Activated naive CD4-positive, alpha-beta T cell treated with anti-CD3 and anti-CD28 coated beads for 36 hours (primary cell): ENCODE data around the gene SLC26A5. TPM values are rescaled to one million over a fixed set of nuclear protein-coding genes. Genes with fewer than 3 reads are reported as not detected.
"Not testable (repeated sequence)": the region's sequence is repeated elsewhere in the genome, so short reads cannot be mapped to it uniquely, and the experiment has no call there.

Experiments used
- CTCF ChIA-PET: fragments of 350-600 bp; sonication (Branson Sonifier 250); formaldehyde crosslinking; loops from one replicate; lab custom pipeline; 2021; ENCODE audit warnings: antibody characterized with exemption; lab: Charles Lee
- DNase-seq: peaks from one replicate; pipeline ENCODE4 v3.0.0-alpha.2; 2020
- H3K27ac Mint-ChIP-seq: one replicate; pipeline ENCODE4 v1.8.0; 2021; ENCODE audit warnings: mild to moderate bottlenecking, mixed read lengths
- H3K27me3 Mint-ChIP-seq: one replicate; pipeline ENCODE4 v1.8.0; 2021; ENCODE audit warnings: low read depth, mixed read lengths
- H3K36me3 Mint-ChIP-seq: one replicate; pipeline ENCODE4 v1.8.0; 2021; ENCODE audit warnings: low read depth, mixed read lengths
- H3K4me1 Mint-ChIP-seq: one replicate; pipeline ENCODE4 v1.8.0; 2021; ENCODE audit warnings: low read depth, mixed read lengths
- H3K4me3 Mint-ChIP-seq: one replicate; pipeline ENCODE4 v1.8.0; 2021; ENCODE audit warnings: mild to moderate bottlenecking, moderate library complexity, mixed read lengths
- H3K9me3 Mint-ChIP-seq: one replicate; pipeline ENCODE4 v1.8.0; 2021; ENCODE audit warnings: mixed read lengths
- intact Hi-C: fragments of 100-400 bp; cut with micrococcal nuclease; formaldehyde crosslinking; loops from one replicate; pipeline ENCODE4 v1.15.1; 2023
- total RNA-seq, 2 experiments: library from RNA; stranded (reverse); gene quantifications; one replicate each; pipeline ENCODE4 v1.2.3, GENCODE V29; 2021

The SLC26A5 gene
- total RNA-seq, 2 experiments from 2014 or later, result not detected

- no peaks in the 10 kb centered on the region for H3K36me3 Mint-ChIP-seq
- peaks cover 28% of the 10 kb centered on the region for H3K27me3 Mint-ChIP-seq
- no peak overlapping the region for H3K27ac Mint-ChIP-seq
- no peaks in the 10 kb centered on the region for H3K9me3 Mint-ChIP-seq
- no peak for DNase-seq
- intact Hi-C loops, result no loop called here
- CTCF ChIA-PET, result no interaction called here
- no peaks in the 10 kb centered on the region for H3K4me1 Mint-ChIP-seq
- H3K4me3 Mint-ChIP-seq, result no peak overlapping the region
Observed at GRCh38 chr7:103437623-103438022, 8.4 kb downstream of the SLC26A5 start.

GRCh38 chr7:103432712-103433111 is 13.3 kb downstream of the SLC26A5 start:
- Mint-ChIP-seq H3K9me3 (no peaks in the 10 kb centered on the region), H3K4me1 (no peaks in the 10 kb centered on the region), H3K36me3 (no peaks in the 10 kb centered on the region), H3K27ac (no peak overlapping the region), H3K4me3 (no peak overlapping the region), H3K27me3 (peaks cover 17% of the 10 kb centered on the region)
- CTCF ChIA-PET, result no interaction called here
- no peak for DNase-seq
- intact Hi-C loops, result no loop called here

- Mint-ChIP-seq H3K36me3 (no peaks in the 10 kb centered on the region), H3K27ac (no peak overlapping the region), H3K9me3 (no peaks in the 10 kb centered on the region), H3K4me3 (no peak overlapping the region), H3K27me3 (peaks cover 2% of the 10 kb centered on the region), H3K4me1 (no peaks in the 10 kb centered on the region)
- intact Hi-C loops, result no loop called here
- DNase-seq, result no peak
- CTCF ChIA-PET, result no interaction called here
Observed at GRCh38 chr7:103425177-103425576, 20.8 kb downstream of the SLC26A5 start.

- H3K27ac Mint-ChIP-seq, result no peak overlapping the region
- H3K9me3 Mint-ChIP-seq, result no peaks in the 10 kb centered on the region
- no peaks in the 10 kb centered on the region for H3K36me3 Mint-ChIP-seq
- intact Hi-C loops, result no loop called here
- no peak for DNase-seq
- CTCF ChIA-PET, result no interaction called here
- H3K4me1 Mint-ChIP-seq, result no peaks in the 10 kb centered on the region
- H3K27me3 Mint-ChIP-seq, result no peaks in the 10 kb centered on the region
- H3K4me3 Mint-ChIP-seq, result no peak overlapping the region
Observed at GRCh38 chr7:103423467-103424179, 22.4 kb downstream of the SLC26A5 start.

GRCh38 chr7:103420857-103421384 is 25.1 kb downstream of the SLC26A5 start:
- DNase-seq, result no peak
- Mint-ChIP-seq H3K27me3 (peaks cover 6% of the 10 kb centered on the region), H3K4me3 (no peak overlapping the region), H3K4me1 (no peaks in the 10 kb centered on the region), H3K36me3 (no peaks in the 10 kb centered on the region), H3K27ac (no peak overlapping the region), H3K9me3 (no peaks in the 10 kb centered on the region)
- intact Hi-C loops, result no loop called here
- CTCF ChIA-PET, result interaction anchor here (1.1 kb wide), 1 partner anchor 15 kb away, joined by 3 read pairs; no protein-coding TSS in a partner anchor

GRCh38 chr7:103418241-103418640 is 27.8 kb downstream of the SLC26A5 start:
- Mint-ChIP-seq H3K27ac (no peak overlapping the region), H3K9me3 (no peaks in the 10 kb centered on the region), H3K4me1 (no peaks in the 10 kb centered on the region), H3K36me3 (no peaks in the 10 kb centered on the region), H3K27me3 (peaks cover 8% of the 10 kb centered on the region), H3K4me3 (no peak overlapping the region)
- intact Hi-C loops, result no loop called here
- CTCF ChIA-PET, result interaction anchor here (0.6 kb wide), 1 partner anchor 8 kb away, joined by 5 read pairs; no protein-coding TSS in a partner anchor
- DNase-seq, result no peak

GRCh38 chr7:103413407-103413806 is 32.6 kb downstream of the SLC26A5 start:
- H3K4me1 Mint-ChIP-seq, result no peaks in the 10 kb centered on the region
- no peaks in the 10 kb centered on the region for H3K36me3 Mint-ChIP-seq
- H3K27ac Mint-ChIP-seq, result no peak overlapping the region
- DNase-seq, result no peak
- CTCF ChIA-PET, result no interaction called here
- H3K9me3 Mint-ChIP-seq, result no peaks in the 10 kb centered on the region
- intact Hi-C loops, result no loop called here
- peaks cover 8% of the 10 kb centered on the region for H3K27me3 Mint-ChIP-seq
- H3K4me3 Mint-ChIP-seq, result no peak overlapping the region

- peaks cover 2% of the 10 kb centered on the region for H3K27me3 Mint-ChIP-seq
- intact Hi-C loops, result no loop called here
- H3K4me1 Mint-ChIP-seq, result no peaks in the 10 kb centered on the region
- CTCF ChIA-PET, result no interaction called here
- H3K4me3 Mint-ChIP-seq, result no peak overlapping the region
- no peak overlapping the region for H3K27ac Mint-ChIP-seq
- no peaks in the 10 kb centered on the region for H3K9me3 Mint-ChIP-seq
- no peak for DNase-seq
- no peaks in the 10 kb centered on the region for H3K36me3 Mint-ChIP-seq
Observed at GRCh38 chr7:103412151-103412550, 33.9 kb downstream of the SLC26A5 start.

- intact Hi-C loops, result loop anchor here (5.0 to 10.0 kb wide), 2 partner anchors 64 to 331 kb away; partner anchors contain the start of genes ARMC10, DNAJC2 and FBXL13
- not testable (repeated sequence) for H3K4me3 Mint-ChIP-seq
Observed at GRCh38 chr7:103405789-103406613, 40.0 kb downstream of the SLC26A5 start.

GRCh38 chr7:103399687-103400086 is 46.3 kb downstream of the SLC26A5 start:
- H3K4me3 Mint-ChIP-seq, CTCF ChIA-PET, H3K9me3 Mint-ChIP-seq, H3K27me3 Mint-ChIP-seq, DNase-seq, H3K36me3 Mint-ChIP-seq, H3K4me1 Mint-ChIP-seq, H3K27ac Mint-ChIP-seq: not testable (repeated sequence)
- intact Hi-C loops, result loop anchor here (10.0 kb wide), 1 partner anchor 325 kb away; the partner anchor contains the start of genes ARMC10 and FBXL13

More at GRCh38 chr7:103405789-103406613, 40.0 kb downstream of the SLC26A5 start:
- H3K36me3 Mint-ChIP-seq, H3K27ac Mint-ChIP-seq, H3K4me1 Mint-ChIP-seq, H3K27me3 Mint-ChIP-seq, H3K9me3 Mint-ChIP-seq, DNase-seq: not testable (repeated sequence)
- CTCF ChIA-PET, result interaction anchor here (0.6 to 2.0 kb wide), 9 partner anchors 9 to 126 kb away, joined by 3 to 9 read pairs (median 5); partner anchors contain the start of gene PMPCB

- DNase-seq, result no peak
- Mint-ChIP-seq H3K4me1 (no peaks in the 10 kb centered on the region), H3K9me3 (peaks cover 3% of the 10 kb centered on the region), H3K27me3 (peaks cover 4% of the 10 kb centered on the region), H3K27ac (no peak overlapping the region), H3K36me3 (no peaks in the 10 kb centered on the region), H3K4me3 (no peak overlapping the region)
- CTCF ChIA-PET, result no interaction called here
- intact Hi-C loops, result no loop called here
Observed at GRCh38 chr7:103398483-103399127, 47.4 kb downstream of the SLC26A5 start.

GRCh38 chr7:103396471-103396870 is 49.5 kb downstream of the SLC26A5 start:
- Mint-ChIP-seq H3K4me3 (no peak overlapping the region), H3K27ac (no peak overlapping the region), H3K36me3 (no peaks in the 10 kb centered on the region), H3K9me3 (peaks cover 3% of the 10 kb centered on the region), H3K27me3 (peaks cover 2% of the 10 kb centered on the region), H3K4me1 (no peaks in the 10 kb centered on the region)
- intact Hi-C loops, result no loop called here
- no peak for DNase-seq
- CTCF ChIA-PET, result no interaction called here
